ENCODE measurements around the gene USP33. TPM values are rescaled to one million over a fixed set of nuclear protein-coding genes. Genes with fewer than 3 reads are reported as not detected.

USP33 gene
- total and polyA plus RNA-seq, 2 of the 8 experiments (the other 6 are each of a cell fraction or from before 2014, with no cell fraction given): 20.0 to 55.5 TPM

- TF ChIP-seq, protein P1, sequence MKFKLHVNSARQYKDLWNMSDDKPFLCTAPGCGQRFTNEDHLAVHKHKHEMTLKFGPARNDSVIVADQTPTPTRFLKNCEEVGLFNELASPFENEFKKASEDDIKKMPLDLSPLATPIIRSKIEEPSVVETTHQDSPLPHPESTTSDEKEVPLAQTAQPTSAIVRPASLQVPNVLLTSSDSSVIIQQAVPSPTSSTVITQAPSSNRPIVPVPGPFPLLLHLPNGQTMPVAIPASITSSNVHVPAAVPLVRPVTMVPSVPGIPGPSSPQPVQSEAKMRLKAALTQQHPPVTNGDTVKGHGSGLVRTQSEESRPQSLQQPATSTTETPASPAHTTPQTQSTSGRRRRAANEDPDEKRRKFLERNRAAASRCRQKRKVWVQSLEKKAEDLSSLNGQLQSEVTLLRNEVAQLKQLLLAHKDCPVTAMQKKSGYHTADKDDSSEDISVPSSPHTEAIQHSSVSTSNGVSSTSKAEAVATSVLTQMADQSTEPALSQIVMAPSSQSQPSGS (IDR thresholded peaks at IDR 0.05; ENCODE audit: low read length): no peak
- no peak for TF ChIP-seq POU5F1 (IDR thresholded peaks at IDR 0.05; ENCODE audit: low read depth, low read length)
- no peak for TF ChIP-seq SP2 (IDR thresholded peaks at IDR 0.05; ENCODE audit: low read length)
- TF ChIP-seq ATF3 (IDR thresholded peaks at IDR 0.05; ENCODE audit: insufficient read depth, low read depth, low read length): no peak
- no peak for TF ChIP-seq RBBP5 (IDR thresholded peaks at IDR 0.05; ENCODE audit: borderline replicate concordance, low read depth, low read length)
Observed at GRCh38 chr1:77671836-77672235, 87.8 kb downstream of the USP33 start (continued).

Data from H1 (cell line).